ENCODE data around the gene LAIR1.

Gene LAIR1

DNA sequence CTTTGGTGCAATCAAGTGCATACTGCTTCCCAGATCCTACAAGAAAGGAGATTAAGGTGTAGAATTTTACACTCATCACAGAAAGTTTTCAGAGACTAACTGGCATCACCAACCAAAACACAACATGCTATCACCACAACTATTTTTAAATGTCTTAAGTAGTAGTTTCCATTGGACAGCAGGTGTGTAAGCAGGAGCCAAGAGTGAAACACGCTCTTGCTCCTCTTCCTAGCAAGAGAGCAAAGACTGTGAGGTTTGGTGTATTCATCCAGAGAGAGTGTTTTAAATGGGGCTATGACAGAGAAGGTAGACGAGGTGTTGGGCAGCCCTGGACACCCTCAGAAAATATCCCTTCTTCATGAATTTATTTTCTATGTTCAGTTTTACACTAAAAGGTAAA is 13.3 kb downstream of the LAIR1 start:
- H3K27ac Mint-ChIP-seq, result no peak overlapping the region
- H3K4me3 Mint-ChIP-seq, result no peak overlapping the region
- H3K4me1 Mint-ChIP-seq, result no peaks in the 10 kb centered on the region
- H3K36me3 Mint-ChIP-seq (ENCODE audit: low read depth), result no peaks in the 10 kb centered on the region
- peaks cover 28% of the 10 kb centered on the region for H3K27me3 Mint-ChIP-seq (ENCODE audit: low read depth)
- TF ChIP-seq, protein P1, sequence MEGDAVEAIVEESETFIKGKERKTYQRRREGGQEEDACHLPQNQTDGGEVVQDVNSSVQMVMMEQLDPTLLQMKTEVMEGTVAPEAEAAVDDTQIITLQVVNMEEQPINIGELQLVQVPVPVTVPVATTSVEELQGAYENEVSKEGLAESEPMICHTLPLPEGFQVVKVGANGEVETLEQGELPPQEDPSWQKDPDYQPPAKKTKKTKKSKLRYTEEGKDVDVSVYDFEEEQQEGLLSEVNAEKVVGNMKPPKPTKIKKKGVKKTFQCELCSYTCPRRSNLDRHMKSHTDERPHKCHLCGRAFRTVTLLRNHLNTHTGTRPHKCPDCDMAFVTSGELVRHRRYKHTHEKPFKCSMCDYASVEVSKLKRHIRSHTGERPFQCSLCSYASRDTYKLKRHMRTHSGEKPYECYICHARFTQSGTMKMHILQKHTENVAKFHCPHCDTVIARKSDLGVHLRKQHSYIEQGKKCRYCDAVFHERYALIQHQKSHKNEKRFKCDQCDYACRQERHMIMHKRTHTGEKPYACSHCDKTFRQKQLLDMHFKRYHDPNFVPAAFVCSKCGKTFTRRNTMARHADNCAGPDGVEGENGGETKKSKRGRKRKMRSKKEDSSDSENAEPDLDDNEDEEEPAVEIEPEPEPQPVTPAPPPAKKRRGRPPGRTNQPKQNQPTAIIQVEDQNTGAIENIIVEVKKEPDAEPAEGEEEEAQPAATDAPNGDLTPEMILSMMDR (IDR thresholded peaks at IDR 0.05; ENCODE audit: unreplicated experiment in 3 of 3), result no peak
- peaks cover 7% of the 10 kb centered on the region for H3K9me3 Mint-ChIP-seq

DNA sequence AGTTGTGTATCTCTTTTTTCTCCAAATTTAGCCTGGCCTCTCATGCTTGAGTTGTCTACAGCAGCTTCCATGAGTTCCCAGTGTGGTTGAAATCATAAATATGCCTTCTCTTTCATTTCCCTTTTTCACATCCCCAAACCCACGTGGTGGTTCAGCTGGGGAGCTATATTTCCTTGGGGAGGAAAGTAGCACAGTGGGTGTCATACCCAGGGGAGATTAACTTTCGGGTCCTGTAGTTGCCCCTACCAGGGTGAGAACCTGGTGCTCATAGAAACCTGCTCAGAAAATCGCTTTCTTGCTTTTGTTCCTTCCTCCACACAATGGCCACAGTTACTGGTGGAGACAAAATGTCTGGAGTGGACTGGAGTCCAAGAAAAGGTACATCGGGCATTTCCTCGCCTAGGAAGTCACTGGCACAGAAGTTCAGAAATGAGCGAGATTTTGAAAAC is 18.8 kb downstream of the LAIR1 start:
- Mint-ChIP-seq H3K4me1 (no peaks in the 10 kb centered on the region), H3K27me3 (ENCODE audit: low read depth) (peaks cover 29% of the 10 kb centered on the region), H3K4me3 (no peak overlapping the region), H3K9me3 (peaks cover 12% of the 10 kb centered on the region), H3K27ac (no peak overlapping the region), H3K36me3 (ENCODE audit: low read depth) (no peaks in the 10 kb centered on the region)
- TF ChIP-seq, protein P1 (IDR thresholded peaks at IDR 0.05; ENCODE audit: unreplicated experiment in 3 of 3), result no peak

DNA sequence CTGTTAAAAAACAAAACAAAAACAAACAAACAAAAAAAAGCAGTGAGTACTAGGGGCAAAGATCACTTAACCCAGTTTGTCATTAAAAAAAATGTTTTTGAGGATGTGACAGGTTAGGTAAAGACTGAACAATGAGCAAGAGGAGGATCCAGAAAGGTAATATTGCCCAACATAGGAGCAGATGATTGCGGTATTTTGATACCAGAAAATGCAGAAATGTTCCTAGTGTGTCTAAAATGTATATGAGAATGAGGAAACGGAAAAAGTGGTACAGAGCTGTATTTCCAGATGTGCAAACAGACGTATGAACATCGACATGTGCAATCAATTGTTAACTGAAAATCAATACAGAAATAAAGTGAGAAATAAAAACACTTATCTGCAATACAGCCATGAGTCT is 20.9 kb downstream of the LAIR1 start:
- TF ChIP-seq, protein P1 (IDR thresholded peaks at IDR 0.05; ENCODE audit: unreplicated experiment in 3 of 3), result no peak
- Mint-ChIP-seq H3K9me3 (peaks cover 11% of the 10 kb centered on the region), H3K27ac (no peak overlapping the region), H3K4me1 (no peaks in the 10 kb centered on the region), H3K36me3 (ENCODE audit: low read depth) (no peaks in the 10 kb centered on the region), H3K4me3 (no peak overlapping the region), H3K27me3 (ENCODE audit: low read depth) (peaks cover 25% of the 10 kb centered on the region)

DNA sequence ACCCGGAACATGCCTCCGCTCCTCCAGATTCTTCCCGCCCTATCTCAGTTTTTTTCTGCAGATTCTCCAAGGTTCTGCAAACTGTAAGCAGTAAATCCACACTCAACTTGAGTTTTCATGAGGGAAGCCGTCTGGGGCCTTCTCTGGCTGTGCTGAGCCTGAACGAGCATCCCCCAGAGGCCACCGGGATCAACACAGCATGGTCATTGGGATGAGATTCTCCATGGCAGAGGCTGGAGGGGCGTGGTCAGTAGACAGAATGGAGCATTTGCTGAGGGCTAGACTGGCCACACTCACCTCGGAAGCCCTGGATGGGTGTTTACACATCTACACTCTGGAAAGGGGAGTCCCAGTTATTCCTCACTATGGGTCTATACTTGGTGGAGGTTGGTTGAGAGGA is 23.4 kb downstream of the LAIR1 start:
- TF ChIP-seq, protein P1 (IDR thresholded peaks at IDR 0.05; ENCODE audit: unreplicated experiment in 3 of 3), result no peak
- H3K9me3 Mint-ChIP-seq, result peaks cover 6% of the 10 kb centered on the region
- no peak overlapping the region for H3K4me3 Mint-ChIP-seq

DNA sequence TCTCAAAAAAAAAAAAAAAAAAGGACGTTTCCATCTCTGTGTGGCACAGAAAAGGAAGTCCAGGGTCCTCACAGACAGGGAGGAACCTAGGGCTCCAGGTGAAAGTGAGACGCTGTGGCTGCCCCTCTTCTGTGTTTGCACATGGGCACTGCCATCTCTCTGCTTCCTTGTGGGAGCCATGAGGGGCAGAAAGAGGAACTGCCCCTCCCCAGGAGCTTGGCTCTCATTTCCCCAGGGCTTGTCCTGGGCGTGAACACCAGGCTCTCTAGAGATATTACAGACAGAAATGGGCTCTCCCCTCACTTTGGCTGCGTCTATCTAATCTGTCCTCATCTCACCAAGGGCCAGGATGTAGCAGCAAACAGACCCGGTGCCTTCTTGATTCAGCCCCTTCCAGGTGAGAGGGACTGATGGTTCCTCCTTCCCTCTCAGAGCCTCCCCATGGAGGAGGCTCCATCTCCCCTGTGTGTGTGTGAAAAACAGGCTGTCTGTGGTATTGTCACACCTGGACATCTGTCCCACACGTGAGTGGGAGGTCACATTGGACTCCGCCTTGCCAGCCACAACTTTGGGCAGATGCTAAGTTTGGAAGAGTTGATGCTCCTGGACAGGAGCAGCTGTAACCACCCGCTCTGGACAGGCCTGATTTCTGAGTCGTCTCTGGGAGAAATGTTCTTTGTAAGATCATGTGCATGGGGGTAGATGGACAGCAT is 24.9 kb downstream of the LAIR1 start:
- Mint-ChIP-seq H3K4me3 (no peak overlapping the region), H3K36me3 (ENCODE audit: low read depth) (no peaks in the 10 kb centered on the region), H3K27ac (no peak overlapping the region), H3K4me1 (no peaks in the 10 kb centered on the region), H3K27me3 (ENCODE audit: low read depth) (peaks cover 13% of the 10 kb centered on the region), H3K9me3 (peaks cover 8% of the 10 kb centered on the region)
- TF ChIP-seq, protein P1 (IDR thresholded peaks at IDR 0.05; ENCODE audit: unreplicated experiment in 3 of 3), result no peak

More for the DNA sequence above, 23.4 kb downstream of the LAIR1 start:
- Mint-ChIP-seq H3K4me1 (no peaks in the 10 kb centered on the region), H3K36me3 (ENCODE audit: low read depth) (no peaks in the 10 kb centered on the region), H3K27me3 (ENCODE audit: low read depth) (peaks cover 13% of the 10 kb centered on the region), H3K27ac (no peak overlapping the region)

DNA sequence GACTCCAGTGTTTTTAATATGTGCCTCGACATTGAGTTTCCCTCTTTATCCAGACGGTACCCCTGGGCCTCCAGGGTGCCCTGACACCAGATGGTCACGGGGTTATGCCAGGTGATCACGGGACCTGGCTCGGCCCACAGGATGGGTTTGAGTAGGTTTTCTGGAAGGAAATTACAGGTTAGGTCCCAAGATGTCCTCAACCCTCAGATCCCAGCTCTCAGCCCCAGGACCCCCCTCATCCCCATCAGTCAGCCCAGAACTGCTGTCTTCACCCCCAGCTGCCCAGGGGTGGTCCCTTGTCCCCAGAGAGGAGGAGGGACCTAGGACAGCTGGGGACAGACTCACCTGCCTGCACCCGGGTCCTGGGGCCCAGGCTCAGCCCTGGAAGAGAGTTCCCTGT is 26.2 kb downstream of the LAIR1 start:
- no peaks in the 10 kb centered on the region for H3K4me1 Mint-ChIP-seq
- H3K27me3 Mint-ChIP-seq (ENCODE audit: low read depth), result peaks cover 5% of the 10 kb centered on the region
- peaks cover 2% of the 10 kb centered on the region for H3K9me3 Mint-ChIP-seq
- TF ChIP-seq, protein P1 (IDR thresholded peaks at IDR 0.05; ENCODE audit: unreplicated experiment in 3 of 3), result no peak
- no peak overlapping the region for H3K4me3 Mint-ChIP-seq
- H3K36me3 Mint-ChIP-seq (ENCODE audit: low read depth), result no peaks in the 10 kb centered on the region
- H3K27ac Mint-ChIP-seq, result no peak overlapping the region
